Parathyroid adenoma (tissue), 2 donors: ENCODE measurements around the gene MEN1.

Source experiments
- H2AFZ ChIP-seq: fragments of 300-600 bp; sonication (generic); one replicate; pipeline ENCODE4 v1.7.0; 2017; ENCODE audit warnings: antibody characterized with exemption, mild to moderate bottlenecking
- H3K27ac ChIP-seq: fragments of 300-600 bp; sonication (generic); one replicate; pipeline ENCODE4 v1.7.0; 2017
- H3K27me3 ChIP-seq: fragments of 300-600 bp; sonication (generic); one replicate; pipeline ENCODE4 v1.7.0; 2017; ENCODE audit warnings: low read length; ENCODE audit not compliant: control insufficient read depth, insufficient read depth
- H3K36me3 ChIP-seq: fragments of 300-600 bp; sonication (generic); one replicate; pipeline ENCODE4 v1.7.0; 2017; ENCODE audit warnings: low read length; ENCODE audit not compliant: control insufficient read depth, insufficient read depth
- H3K4me1 ChIP-seq: fragments of 300-600 bp; sonication (generic); one replicate; pipeline ENCODE4 v1.7.0; 2017; ENCODE audit warnings: control low read depth
- H3K4me2 ChIP-seq: fragments of 300-600 bp; sonication (generic); one replicate; pipeline ENCODE4 v1.7.0; 2017; ENCODE audit warnings: low read length
- H3K4me3 ChIP-seq: fragments of 300-600 bp; sonication (generic); one replicate; pipeline ENCODE4 v1.7.0; 2017; ENCODE audit warnings: low read depth, low read length
- H3K79me2 ChIP-seq: fragments of 300-600 bp; sonication (generic); one replicate; pipeline ENCODE4 v1.7.0; 2017; ENCODE audit warnings: control low read depth
- H3K9ac ChIP-seq: fragments of 300-600 bp; sonication (generic); one replicate; pipeline ENCODE4 v1.7.0; 2017; ENCODE audit warnings: mild to moderate bottlenecking
- H3K9me3 ChIP-seq: fragments of 300-600 bp; sonication (generic); one replicate; pipeline ENCODE4 v1.7.0; 2017; ENCODE audit warnings: low read length; ENCODE audit not compliant: control insufficient read depth
- TF ChIP-seq, protein P1 (sequence below): fragments of 300-600 bp; sonication (generic); IDR thresholded peaks from one replicate; pipeline ENCODE4 v1.7.0; 2017; ENCODE audit warnings: antibody characterized with exemption, mild to moderate bottlenecking
- donor health status: primary hyperparathyroidism.

MEN1 gene

DNA sequence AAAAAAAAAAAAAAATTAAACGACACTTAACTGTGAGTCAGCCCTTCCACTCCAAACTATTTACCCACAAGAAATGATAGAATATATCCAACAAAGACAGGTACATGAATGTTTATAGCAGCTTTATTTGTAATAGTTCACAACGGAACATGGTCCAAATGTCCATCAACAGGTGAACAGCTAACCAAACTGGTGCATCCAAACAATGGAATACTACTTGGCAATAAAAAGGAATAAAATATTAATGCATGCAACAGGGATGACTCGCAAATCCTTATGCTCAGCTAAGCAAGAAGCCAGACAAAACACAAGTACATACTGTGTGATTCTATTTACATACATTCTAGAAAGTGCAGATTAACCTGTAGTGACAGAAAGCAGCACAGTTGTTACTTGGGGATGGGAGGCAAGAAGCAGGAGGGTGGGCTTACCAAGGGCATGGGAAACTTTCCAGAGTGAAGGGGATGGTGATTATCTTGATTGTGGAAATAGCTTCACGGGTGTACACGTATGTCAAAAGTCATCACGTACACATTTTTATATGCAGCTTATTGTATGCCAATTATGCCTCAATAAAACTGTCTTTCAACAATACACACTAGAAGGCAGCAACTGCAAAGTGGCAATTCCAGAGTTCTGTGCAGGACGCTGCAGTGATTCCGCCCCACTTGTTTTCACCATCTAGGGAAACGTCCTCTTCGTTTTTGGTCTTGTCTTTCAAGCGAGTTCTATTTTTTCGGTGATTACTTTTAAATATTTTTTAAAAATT is 25.4 kb downstream of the MEN1 start:
- Histone ChIP-seq H3K79me2 (no peaks in the 10 kb centered on the region), H3K4me2 (no peak overlapping the region), H3K27me3 (no peaks in the 10 kb centered on the region), H3K36me3 (no peaks in the 10 kb centered on the region), H2AFZ (no peak overlapping the region), H3K27ac (no peak overlapping the region), H3K4me1 (no peaks in the 10 kb centered on the region), H3K4me3 (no peak overlapping the region), H3K9me3 (no peaks in the 10 kb centered on the region), H3K9ac (no peak overlapping the region)
- TF ChIP-seq, protein P1, sequence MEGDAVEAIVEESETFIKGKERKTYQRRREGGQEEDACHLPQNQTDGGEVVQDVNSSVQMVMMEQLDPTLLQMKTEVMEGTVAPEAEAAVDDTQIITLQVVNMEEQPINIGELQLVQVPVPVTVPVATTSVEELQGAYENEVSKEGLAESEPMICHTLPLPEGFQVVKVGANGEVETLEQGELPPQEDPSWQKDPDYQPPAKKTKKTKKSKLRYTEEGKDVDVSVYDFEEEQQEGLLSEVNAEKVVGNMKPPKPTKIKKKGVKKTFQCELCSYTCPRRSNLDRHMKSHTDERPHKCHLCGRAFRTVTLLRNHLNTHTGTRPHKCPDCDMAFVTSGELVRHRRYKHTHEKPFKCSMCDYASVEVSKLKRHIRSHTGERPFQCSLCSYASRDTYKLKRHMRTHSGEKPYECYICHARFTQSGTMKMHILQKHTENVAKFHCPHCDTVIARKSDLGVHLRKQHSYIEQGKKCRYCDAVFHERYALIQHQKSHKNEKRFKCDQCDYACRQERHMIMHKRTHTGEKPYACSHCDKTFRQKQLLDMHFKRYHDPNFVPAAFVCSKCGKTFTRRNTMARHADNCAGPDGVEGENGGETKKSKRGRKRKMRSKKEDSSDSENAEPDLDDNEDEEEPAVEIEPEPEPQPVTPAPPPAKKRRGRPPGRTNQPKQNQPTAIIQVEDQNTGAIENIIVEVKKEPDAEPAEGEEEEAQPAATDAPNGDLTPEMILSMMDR: no peak

DNA sequence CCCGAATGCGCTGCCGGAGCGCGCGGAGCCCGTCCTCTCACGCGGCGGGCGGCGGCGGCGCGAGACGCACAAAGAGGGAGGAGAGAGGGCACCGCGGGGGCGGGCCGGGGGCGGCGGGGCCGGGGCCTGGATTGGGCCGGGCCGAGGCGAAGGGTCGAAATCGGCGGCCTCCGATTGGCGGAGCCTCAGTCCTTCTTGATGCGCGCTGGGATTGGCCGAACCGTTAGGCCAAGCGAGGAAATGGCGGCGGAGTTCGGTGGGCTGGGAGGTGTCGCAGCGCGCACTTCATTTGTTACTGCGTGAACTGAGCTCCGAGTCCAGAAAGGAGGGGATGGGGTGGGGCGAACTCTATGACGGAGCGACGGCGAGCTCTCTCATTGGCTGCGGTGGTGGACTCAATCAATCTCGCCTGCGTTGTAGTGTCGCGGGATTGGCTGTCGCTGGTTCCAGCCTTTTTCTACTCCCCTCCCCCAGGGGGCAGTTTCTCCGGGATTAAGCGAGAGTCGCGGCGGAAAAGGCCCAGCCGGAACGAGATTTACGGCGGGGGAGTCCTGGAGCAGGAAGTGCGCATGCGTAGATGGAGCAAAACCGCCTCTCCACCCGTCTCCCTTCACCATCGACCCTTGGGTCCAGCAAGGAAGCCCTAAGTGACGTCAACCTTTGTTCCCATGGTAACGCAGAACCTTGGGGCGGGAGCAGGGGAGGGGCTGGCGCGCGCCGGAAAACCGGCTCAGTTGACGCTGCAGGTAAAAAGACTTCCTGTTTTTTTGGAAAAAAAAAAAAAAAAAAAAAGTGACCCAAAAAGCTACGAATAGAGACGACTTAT is 31.7 kb downstream of the MEN1 start, which contains the start of gene SF1:
Gene SF1 (minus strand): TSS at position 70 of the 826 bp plus-strand sequence. CDS start 150 bp downstream, outside the sequence.
- Histone ChIP-seq H3K4me1 (peaks cover 5% of the 10 kb centered on the region), H3K4me2 (peak within 1 kb of the TSS; percentile 79), H3K79me2 (peaks cover 20% of the 10 kb centered on the region), H3K27me3 (no peaks in the 10 kb centered on the region), H3K27ac (peak within 1 kb of the TSS; percentile 97), H3K9ac (peak within 1 kb of the TSS; percentile 87), H3K4me3 (peak within 1 kb of the TSS; percentile 81), H2AFZ (peak within 1 kb of the TSS; percentile 87), H3K9me3 (no peaks in the 10 kb centered on the region), H3K36me3 (no peaks in the 10 kb centered on the region)
- TF ChIP-seq, protein P1: no peak

DNA sequence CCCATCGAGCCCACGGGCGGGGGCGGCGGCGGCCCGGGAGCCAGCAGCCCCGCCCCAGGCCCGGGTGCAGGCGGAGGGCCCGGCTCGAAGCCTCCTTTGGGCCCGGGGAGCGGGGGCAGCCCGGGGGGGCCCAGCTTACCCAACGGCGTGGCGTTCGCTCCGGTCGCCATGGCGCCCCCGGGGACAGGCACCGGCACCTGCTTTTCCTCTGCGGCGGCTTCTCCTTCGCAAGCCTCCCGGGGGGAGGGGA is 32.2 kb downstream of the MEN1 start:
- peaks cover 26% of the 10 kb centered on the region for H3K79me2 ChIP-seq
- peak overlapping the region; percentile 53 for H2AFZ ChIP-seq
- H3K4me1 ChIP-seq: peaks cover 5% of the 10 kb centered on the region
- no peak overlapping the region for H3K4me2 ChIP-seq
- no peaks in the 10 kb centered on the region for H3K9me3 ChIP-seq
- H3K27me3 ChIP-seq: no peaks in the 10 kb centered on the region
- H3K27ac ChIP-seq: peak overlapping the region; percentile 97
- TF ChIP-seq, protein P1: no peak
- H3K4me3 ChIP-seq: peak overlapping the region; percentile 73
- H3K9ac ChIP-seq: peak overlapping the region; percentile 87
- H3K36me3 ChIP-seq: no peaks in the 10 kb centered on the region

DNA sequence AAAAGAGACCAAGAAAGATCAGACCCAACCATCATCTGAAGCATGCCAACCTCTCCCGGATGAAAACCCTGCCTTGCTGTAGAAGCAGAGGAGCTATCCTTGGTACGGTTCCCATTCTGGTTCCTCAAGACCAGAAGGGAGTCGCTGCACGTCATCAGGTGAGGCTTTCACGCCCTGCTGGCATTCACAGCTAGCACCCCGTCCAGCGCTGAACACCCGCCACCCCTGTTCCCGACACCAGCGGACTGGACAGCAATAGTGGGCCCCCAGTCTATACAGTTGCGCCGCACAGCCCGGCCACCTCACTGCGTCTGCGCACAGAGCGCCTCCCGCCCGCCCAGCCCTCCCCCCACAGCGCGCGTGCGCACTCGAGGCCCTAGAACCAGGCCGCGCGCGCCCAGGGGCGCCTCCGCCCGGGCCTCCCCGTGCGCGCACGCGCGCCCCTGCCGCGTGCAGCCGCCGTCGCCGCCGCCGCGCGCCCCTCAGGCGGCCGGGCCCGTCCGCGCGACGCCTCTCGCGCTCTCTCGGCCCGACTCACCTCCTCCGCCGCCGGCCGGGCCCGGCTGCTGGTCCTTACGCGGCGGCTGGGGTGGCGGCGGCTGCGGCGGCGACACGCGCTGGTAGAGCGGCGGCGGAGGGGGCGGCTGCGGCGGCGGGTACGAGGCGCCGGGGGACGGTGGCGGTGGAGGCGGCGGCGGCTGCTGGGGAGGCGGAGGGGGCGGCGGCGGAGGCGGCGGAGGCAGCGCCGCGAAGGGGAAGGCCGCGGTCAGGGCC is 32.7 kb downstream of the MEN1 start:
- Histone ChIP-seq H3K27me3 (no peaks in the 10 kb centered on the region), H3K4me2 (peak overlapping the region; percentile 79), H2AFZ (no peak overlapping the region), H3K4me3 (peak overlapping the region; percentile 81), H3K4me1 (peaks cover 7% of the 10 kb centered on the region), H3K9ac (no peak overlapping the region), H3K36me3 (no peaks in the 10 kb centered on the region), H3K79me2 (peaks cover 28% of the 10 kb centered on the region), H3K27ac (peak overlapping the region; percentile 51), H3K9me3 (no peaks in the 10 kb centered on the region)
- TF ChIP-seq, protein P1: no peak
